ENCODE data around the gene ITGB3BP.

The ITGB3BP gene

GRCh38 chr1:63486629-63487028 is 36.4 kb downstream of the ITGB3BP start:
- POLR2A ChIA-PET: no interaction called here
- H3K27ac ChIP-seq (ENCODE audit: extremely low read depth, low read depth, low read length): no peak overlapping the region
- CTCF ChIA-PET: interaction anchor here (0.7 kb wide), 1 partner anchor 659 kb away, joined by 3 read pairs; no protein-coding TSS in a partner anchor
- H3K36me3 ChIP-seq (ENCODE audit: control insufficient read depth in 2 of 2, insufficient read depth in 1 of 2, low read length in 2 of 2): peaks cover 0 to 6% of the 10 kb centered on the region in 2 experiments; a peak in 2 of 3 replicates
- no peak overlapping the region for H3K4me3 ChIP-seq (ENCODE audit: low read depth, low read length)
- no peaks in the 10 kb centered on the region for H3K9me3 ChIP-seq (ENCODE audit: control insufficient read depth, insufficient read depth, low read depth, low read length)
- H3K4me1 ChIP-seq (ENCODE audit: control insufficient read depth, insufficient read depth, low read length): no peaks in the 10 kb centered on the region
- no peak for TF ChIP-seq ZNF580 (tag by site-specific recombination; IDR thresholded peaks at IDR 0.05)
- TF ChIP-seq ELK4 (IDR thresholded peaks at IDR 0.05; ENCODE audit: borderline replicate concordance, low read depth, low read length): no peak
- no peak for TF ChIP-seq KLF17 (tag by site-specific recombination; IDR thresholded peaks at IDR 0.05)
- no peak for TF ChIP-seq ZNF76 (tag by site-specific recombination; IDR thresholded peaks at IDR 0.05; ENCODE audit: borderline replicate concordance, low read depth)
- peak; percentile 73 for TF ChIP-seq SCRT2 (tag by site-specific recombination; IDR thresholded peaks at IDR 0.05)

- ChIA-PET POLR2A (no interaction called here), CTCF (interaction anchor here (1.0 kb wide), 1 partner anchor 39 kb away, joined by 3 read pairs; no protein-coding TSS in a partner anchor)
Measured at GRCh38 chr1:63480057-63480456, 43.0 kb downstream of the ITGB3BP start.

GRCh38 chr1:63475761-63476160 is 47.3 kb downstream of the ITGB3BP start:
- CTCF ChIA-PET: no interaction called here
- H3K36me3 ChIP-seq (ENCODE audit: control insufficient read depth in 2 of 2, insufficient read depth in 1 of 2, low read length in 2 of 2): peaks cover 8 to 13% of the 10 kb centered on the region in 2 experiments
- POLR2A ChIA-PET: no interaction called here
- H3K4me1 ChIP-seq (ENCODE audit: control insufficient read depth, insufficient read depth, low read length): peaks cover 6% of the 10 kb centered on the region; the same call in 1 of the 2 replicates
- no peak overlapping the region for H3K4me3 ChIP-seq (ENCODE audit: low read depth, low read length)
- no peaks in the 10 kb centered on the region for H3K9me3 ChIP-seq (ENCODE audit: control insufficient read depth, insufficient read depth, low read depth, low read length)
- no peak overlapping the region for H3K27ac ChIP-seq (ENCODE audit: extremely low read depth, low read depth, low read length)
- TF ChIP-seq ZNF658 (tag by site-specific recombination; IDR thresholded peaks at IDR 0.05) (no peak), HOXD13 (CRISPR knock-in tag; IDR thresholded peaks at IDR 0.05; ENCODE audit: borderline replicate concordance) (no peak), ZNF785 (tag by site-specific recombination; IDR thresholded peaks at IDR 0.05) (no peak), ZNF449 (tag by site-specific recombination; IDR thresholded peaks at IDR 0.05) (no peak), ZNF792 (tag by site-specific recombination; IDR thresholded peaks at IDR 0.05) (no peak), GLI2 (tag by site-specific recombination; IDR thresholded peaks at IDR 0.05; ENCODE audit: borderline replicate concordance, low read depth) (no peak), ZNF701 (tag by site-specific recombination; IDR thresholded peaks at IDR 0.05) (no peak), TSHZ1 (tag by site-specific recombination; IDR thresholded peaks at IDR 0.05; ENCODE audit: borderline replicate concordance) (no peak), SP7 (tag by site-specific recombination; IDR thresholded peaks at IDR 0.05) (no peak), ZNF791 (tag by site-specific recombination; IDR thresholded peaks at IDR 0.05) (no peak), ZNF16 (tag by site-specific recombination; IDR thresholded peaks at IDR 0.05; ENCODE audit: low read depth) (no peak), ZNF366 (tag by site-specific recombination; conservative IDR thresholded peaks at IDR 0.05) (no peak), AEBP2 (tag by site-specific recombination; IDR thresholded peaks at IDR 0.05; ENCODE audit: borderline replicate concordance) (no peak)

More at GRCh38 chr1:63480057-63480456, 43.0 kb downstream of the ITGB3BP start:
- Histone ChIP-seq H3K4me3 (ENCODE audit: low read depth, low read length) (no peak overlapping the region), H3K4me1 (ENCODE audit: control insufficient read depth, insufficient read depth, low read length) (peaks cover 6% of the 10 kb centered on the region; the same call in 1 of the 2 replicates), H3K36me3 (ENCODE audit: control insufficient read depth in 2 of 2, insufficient read depth in 1 of 2, low read length in 2 of 2) (peaks cover 5 to 12% of the 10 kb centered on the region in 2 experiments), H3K9me3 (ENCODE audit: control insufficient read depth, insufficient read depth, low read depth, low read length) (no peaks in the 10 kb centered on the region), H3K27ac (ENCODE audit: extremely low read depth, low read depth, low read length) (no peak overlapping the region)
- no peak for TF ChIP-seq ZNF48 (tag by site-specific recombination; IDR thresholded peaks at IDR 0.05)
- TF ChIP-seq FEZF1 (tag by site-specific recombination; IDR thresholded peaks at IDR 0.05): peak; percentile 46
- TF ChIP-seq ZNF510 (tag by site-specific recombination; IDR thresholded peaks at IDR 0.05; ENCODE audit: insufficient replicate concordance): no peak
- TF ChIP-seq ZNF843 (tag by site-specific recombination; IDR thresholded peaks at IDR 0.05): peak; percentile 41

All from HEK293 (cell line).